ENCODE results near the gene LHX4.

LHX4 gene

GRCh38 chr1:180227861-180228647, 2.0 kb upstream of the LHX4 start:
- DNase-seq (ENCODE audit: low spot score) = no peak

GRCh38 chr1:180228648-180229482, 1.2 kb upstream of the LHX4 start:
- peak; percentile 66 for DNase-seq (ENCODE audit: low spot score)

- DNase-seq (ENCODE audit: low spot score) = no peak
Measured at GRCh38 chr1:180230416-180230790, 339 bp downstream of the LHX4 start.

- no peak for DNase-seq (ENCODE audit: low spot score)
Measured at GRCh38 chr1:180230791-180231505, 884 bp downstream of the LHX4 start.

GRCh38 chr1:180231506-180231921, 1.4 kb downstream of the LHX4 start:
- peak; percentile 61 for DNase-seq (ENCODE audit: low spot score)

GRCh38 chr1:180231936-180232335, 1.9 kb downstream of the LHX4 start:
- DNase-seq (ENCODE audit: low spot score) = no peak

- no peak for DNase-seq (ENCODE audit: low spot score)
Measured at GRCh38 chr1:180232521-180233043, 2.5 kb downstream of the LHX4 start.

- no peak for DNase-seq (ENCODE audit: low spot score)
Measured at GRCh38 chr1:180233191-180234011, 3.3 kb downstream of the LHX4 start.

GRCh38 chr1:180234369-180235076, 4.5 kb downstream of the LHX4 start:
- DNase-seq (ENCODE audit: low spot score) = peak; percentile 61

- DNase-seq (ENCODE audit: low spot score) = no peak
Measured at GRCh38 chr1:180235077-180235501, 5.0 kb downstream of the LHX4 start.

- no peak for DNase-seq (ENCODE audit: low spot score)
Measured at GRCh38 chr1:180235502-180236239, 5.6 kb downstream of the LHX4 start.

- no peak for DNase-seq (ENCODE audit: low spot score)
Measured at GRCh38 chr1:180236698-180237509, 6.8 kb downstream of the LHX4 start.

GRCh38 chr1:180237869-180238476, 7.9 kb downstream of the LHX4 start:
- no peak for DNase-seq (ENCODE audit: low spot score)

- DNase-seq (ENCODE audit: low spot score) = no peak
Measured at GRCh38 chr1:180238675-180239074, 8.6 kb downstream of the LHX4 start.

GRCh38 chr1:180239145-180240096, 9.4 kb downstream of the LHX4 start:
- no peak for DNase-seq (ENCODE audit: low spot score)

- DNase-seq (ENCODE audit: low spot score) = no peak
Measured at GRCh38 chr1:180241716-180242544, 11.9 kb downstream of the LHX4 start.

Measured in HuH-7 (cell line).